ENCODE data around the gene BEAN1. TPM values are rescaled to one million over a fixed set of nuclear protein-coding genes. Genes with fewer than 3 reads are reported as not detected.

The BEAN1 gene
- total RNA-seq, 1 donor from 2014 or later = 1.2 TPM

GRCh38 chr16:66522816-66523590 lies 95.9 kb downstream of the BEAN1 start:
- H3K36me3 ChIP-seq (ENCODE audit: insufficient read depth, low read length) = no peaks in the 10 kb centered on the region
- DNase-seq (ENCODE audit: low read depth) = no peak
- H3K4me3 ChIP-seq (ENCODE audit: insufficient read depth, low read depth, low read length) = no peak overlapping the region
- Mint-ChIP-seq H3K9me3 (ENCODE audit: unreplicated experiment) (no peaks in the 10 kb centered on the region), H3K4me3 (ENCODE audit: unreplicated experiment) (no peak overlapping the region), H3K27ac (ENCODE audit: unreplicated experiment) (no peak overlapping the region), H3K27me3 (ENCODE audit: low read depth, unreplicated experiment) (peaks cover 3% of the 10 kb centered on the region), H3K4me1 (ENCODE audit: low read depth, unreplicated experiment) (peaks cover 25% of the 10 kb centered on the region), H3K36me3 (ENCODE audit: low read depth, unreplicated experiment) (peaks cover 14% of the 10 kb centered on the region)
- H3K27ac ChIP-seq (ENCODE audit: low read depth, low read length) = no peak overlapping the region
- H3K27me3 ChIP-seq (ENCODE audit: insufficient read depth, low read length) = no peaks in the 10 kb centered on the region
- H3K9ac ChIP-seq (ENCODE audit: low read length) = no peak overlapping the region
- H2AFZ ChIP-seq (ENCODE audit: low read depth, low read length) = no peak overlapping the region
- no peaks in the 10 kb centered on the region for H3K9me3 ChIP-seq (ENCODE audit: insufficient read depth, low read depth, low read length)
- no peak for FAIRE-seq
- no peaks in the 10 kb centered on the region for H4K20me1 ChIP-seq (ENCODE audit: insufficient read depth, low read length)
- H3K4me2 ChIP-seq (ENCODE audit: low read length) = no peak overlapping the region
- TF ChIP-seq CTCF (IDR thresholded peaks at IDR 0.05; ENCODE audit: insufficient read depth, low read depth, low read length) (no peak), EZH2 (IDR thresholded peaks at IDR 0.05; ENCODE audit: insufficient read depth, low read length) (no peak)
- H3K4me1 ChIP-seq (ENCODE audit: insufficient read depth, low read length) = peaks cover 16% of the 10 kb centered on the region
- peaks cover 4% of the 10 kb centered on the region for H3K79me2 ChIP-seq (ENCODE audit: insufficient read depth, low read length)

GRCh38 chr16:66523861-66524354 lies 96.8 kb downstream of the BEAN1 start:
- Mint-ChIP-seq H3K4me3 (ENCODE audit: unreplicated experiment) (no peak overlapping the region), H3K36me3 (ENCODE audit: low read depth, unreplicated experiment) (peaks cover 15% of the 10 kb centered on the region), H3K9me3 (ENCODE audit: unreplicated experiment) (peaks cover under 1% of the 10 kb centered on the region), H3K27ac (ENCODE audit: unreplicated experiment) (no peak overlapping the region), H3K27me3 (ENCODE audit: low read depth, unreplicated experiment) (peaks cover 5% of the 10 kb centered on the region), H3K4me1 (ENCODE audit: low read depth, unreplicated experiment) (peaks cover 25% of the 10 kb centered on the region)
- H2AFZ ChIP-seq (ENCODE audit: low read depth, low read length) = no peak overlapping the region
- no peak overlapping the region for H3K4me2 ChIP-seq (ENCODE audit: low read length)
- H3K4me3 ChIP-seq (ENCODE audit: insufficient read depth, low read depth, low read length) = no peak overlapping the region
- H3K36me3 ChIP-seq (ENCODE audit: insufficient read depth, low read length) = no peaks in the 10 kb centered on the region
- H4K20me1 ChIP-seq (ENCODE audit: insufficient read depth, low read length) = no peaks in the 10 kb centered on the region
- TF ChIP-seq EZH2 (IDR thresholded peaks at IDR 0.05; ENCODE audit: insufficient read depth, low read length) = no peak
- no peak for TF ChIP-seq CTCF (IDR thresholded peaks at IDR 0.05; ENCODE audit: insufficient read depth, low read depth, low read length)
- H3K27me3 ChIP-seq (ENCODE audit: insufficient read depth, low read length) = no peaks in the 10 kb centered on the region
- peaks cover 4% of the 10 kb centered on the region for H3K79me2 ChIP-seq (ENCODE audit: insufficient read depth, low read length)
- peaks cover 16% of the 10 kb centered on the region for H3K4me1 ChIP-seq (ENCODE audit: insufficient read depth, low read length)
- no peak overlapping the region for H3K27ac ChIP-seq (ENCODE audit: low read depth, low read length)
- no peak for FAIRE-seq
- no peaks in the 10 kb centered on the region for H3K9me3 ChIP-seq (ENCODE audit: insufficient read depth, low read depth, low read length)
- DNase-seq (ENCODE audit: low read depth) = no peak
- no peak overlapping the region for H3K9ac ChIP-seq (ENCODE audit: low read length)

- H3K27me3 ChIP-seq (ENCODE audit: insufficient read depth, low read length) = no peaks in the 10 kb centered on the region
- Mint-ChIP-seq H3K36me3 (ENCODE audit: low read depth, unreplicated experiment) (peaks cover 18% of the 10 kb centered on the region), H3K4me1 (ENCODE audit: low read depth, unreplicated experiment) (peaks cover 25% of the 10 kb centered on the region), H3K27me3 (ENCODE audit: low read depth, unreplicated experiment) (peaks cover 5% of the 10 kb centered on the region), H3K4me3 (ENCODE audit: unreplicated experiment) (no peak overlapping the region), H3K27ac (ENCODE audit: unreplicated experiment) (no peak overlapping the region), H3K9me3 (ENCODE audit: unreplicated experiment) (peaks cover 1% of the 10 kb centered on the region)
- H3K4me3 ChIP-seq (ENCODE audit: insufficient read depth, low read depth, low read length) = no peak overlapping the region
- no peak overlapping the region for H3K9ac ChIP-seq (ENCODE audit: low read length)
- H3K36me3 ChIP-seq (ENCODE audit: insufficient read depth, low read length) = no peaks in the 10 kb centered on the region
- no peak for DNase-seq (ENCODE audit: low read depth)
- H3K4me2 ChIP-seq (ENCODE audit: low read length) = no peak overlapping the region
- H4K20me1 ChIP-seq (ENCODE audit: insufficient read depth, low read length) = no peaks in the 10 kb centered on the region
- H3K27ac ChIP-seq (ENCODE audit: low read depth, low read length) = no peak overlapping the region
- FAIRE-seq = no peak
- no peak overlapping the region for H2AFZ ChIP-seq (ENCODE audit: low read depth, low read length)
- peaks cover 4% of the 10 kb centered on the region for H3K79me2 ChIP-seq (ENCODE audit: insufficient read depth, low read length)
- no peaks in the 10 kb centered on the region for H3K9me3 ChIP-seq (ENCODE audit: insufficient read depth, low read depth, low read length)
- peaks cover 16% of the 10 kb centered on the region for H3K4me1 ChIP-seq (ENCODE audit: insufficient read depth, low read length)
- TF ChIP-seq CTCF (IDR thresholded peaks at IDR 0.05; ENCODE audit: insufficient read depth, low read depth, low read length) (no peak), EZH2 (IDR thresholded peaks at IDR 0.05; ENCODE audit: insufficient read depth, low read length) (no peak)
Observed at GRCh38 chr16:66524601-66525164, 97.6 kb downstream of the BEAN1 start.

Measured in astrocyte (in vitro differentiated cells and primary cell).